Transverse colon (tissue), 3 donors: ENCODE data around the gene LRP1B.

Source experiments
- EP300 ChIP-seq: sonication (generic); formaldehyde crosslinking; IDR thresholded peaks from one replicate; pipeline ENCODE4 v1.6.1; 2017; ENCODE audit warnings: antibody characterized with exemption, low read depth
- POLR2A ChIP-seq: fragments of 450-650 bp; IDR thresholded peaks from one replicate; pipeline ENCODE4 v1.6.1; 2016; ENCODE audit warnings: antibody characterized with exemption, mild to moderate bottlenecking, moderate library complexity
- TF ChIP-seq, protein P1 (sequence below), 5 experiments: fragments of 200-600 bp in 3 of 5; fragments of 450-650 bp in 2 of 5; sonication (generic) in 3 of 5; IDR thresholded peaks; 1 replicate in 2 of 5; 2 replicates in 3 of 5; pipeline ENCODE4 v1.5.1; 2016 to 2017; ENCODE audit warnings: antibody characterized with exemption in 5 of 5, inconsistent platforms in 3 of 5, mild to moderate bottlenecking in 2 of 5, moderate library complexity in 1 of 5

GRCh38 chr2:140269000-140269399, 1861.8 kb downstream of the LRP1B start:
- TF ChIP-seq, protein P1, sequence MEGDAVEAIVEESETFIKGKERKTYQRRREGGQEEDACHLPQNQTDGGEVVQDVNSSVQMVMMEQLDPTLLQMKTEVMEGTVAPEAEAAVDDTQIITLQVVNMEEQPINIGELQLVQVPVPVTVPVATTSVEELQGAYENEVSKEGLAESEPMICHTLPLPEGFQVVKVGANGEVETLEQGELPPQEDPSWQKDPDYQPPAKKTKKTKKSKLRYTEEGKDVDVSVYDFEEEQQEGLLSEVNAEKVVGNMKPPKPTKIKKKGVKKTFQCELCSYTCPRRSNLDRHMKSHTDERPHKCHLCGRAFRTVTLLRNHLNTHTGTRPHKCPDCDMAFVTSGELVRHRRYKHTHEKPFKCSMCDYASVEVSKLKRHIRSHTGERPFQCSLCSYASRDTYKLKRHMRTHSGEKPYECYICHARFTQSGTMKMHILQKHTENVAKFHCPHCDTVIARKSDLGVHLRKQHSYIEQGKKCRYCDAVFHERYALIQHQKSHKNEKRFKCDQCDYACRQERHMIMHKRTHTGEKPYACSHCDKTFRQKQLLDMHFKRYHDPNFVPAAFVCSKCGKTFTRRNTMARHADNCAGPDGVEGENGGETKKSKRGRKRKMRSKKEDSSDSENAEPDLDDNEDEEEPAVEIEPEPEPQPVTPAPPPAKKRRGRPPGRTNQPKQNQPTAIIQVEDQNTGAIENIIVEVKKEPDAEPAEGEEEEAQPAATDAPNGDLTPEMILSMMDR (IDR thresholded peaks at IDR 0.05): no peak
- TF ChIP-seq EP300 (no peak), POLR2A (no peak)
